Measurements from ENCODE around the gene PLK5. TPM values are rescaled to one million over a fixed set of nuclear protein-coding genes. Genes with fewer than 3 reads are reported as not detected.

PLK5 gene
- total RNA-seq, 2 donors from 2014 or later: not detected

DNA sequence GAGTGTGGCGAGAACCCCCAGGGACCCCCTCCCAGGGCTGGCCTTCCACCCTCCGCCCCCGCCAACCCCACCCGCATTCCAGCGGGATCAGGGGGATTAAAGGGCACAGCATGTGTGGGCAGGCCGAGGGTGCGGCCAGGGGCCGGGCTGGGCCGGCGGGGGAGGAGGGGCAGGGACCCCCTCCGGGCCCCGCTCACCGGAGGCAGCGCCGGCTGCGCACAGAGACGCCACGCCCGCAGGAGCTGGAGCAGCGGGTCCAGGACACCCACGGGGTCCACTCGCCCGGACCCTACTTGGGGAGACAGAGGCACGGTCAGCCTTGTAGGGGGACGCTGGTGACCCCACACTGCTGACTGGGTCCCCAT lies 13.5 kb upstream of the PLK5 start:
- Histone ChIP-seq H3K4me1 (no peaks in the 10 kb centered on the region), H3K4me3 (no peak overlapping the region), H3K27ac (no peak overlapping the region), H3K9me3 (no peaks in the 10 kb centered on the region), H3K9ac (ENCODE audit: low read depth in 2 of 2, low read length in 2 of 2) (peak overlapping the region in 1 of 2 donors; percentile 12), H3K36me3 (no peaks in the 10 kb centered on the region), H3K27me3 (peaks cover 4% of the 10 kb centered on the region)
- no peak for DNase-seq
- TF ChIP-seq, protein P1, sequence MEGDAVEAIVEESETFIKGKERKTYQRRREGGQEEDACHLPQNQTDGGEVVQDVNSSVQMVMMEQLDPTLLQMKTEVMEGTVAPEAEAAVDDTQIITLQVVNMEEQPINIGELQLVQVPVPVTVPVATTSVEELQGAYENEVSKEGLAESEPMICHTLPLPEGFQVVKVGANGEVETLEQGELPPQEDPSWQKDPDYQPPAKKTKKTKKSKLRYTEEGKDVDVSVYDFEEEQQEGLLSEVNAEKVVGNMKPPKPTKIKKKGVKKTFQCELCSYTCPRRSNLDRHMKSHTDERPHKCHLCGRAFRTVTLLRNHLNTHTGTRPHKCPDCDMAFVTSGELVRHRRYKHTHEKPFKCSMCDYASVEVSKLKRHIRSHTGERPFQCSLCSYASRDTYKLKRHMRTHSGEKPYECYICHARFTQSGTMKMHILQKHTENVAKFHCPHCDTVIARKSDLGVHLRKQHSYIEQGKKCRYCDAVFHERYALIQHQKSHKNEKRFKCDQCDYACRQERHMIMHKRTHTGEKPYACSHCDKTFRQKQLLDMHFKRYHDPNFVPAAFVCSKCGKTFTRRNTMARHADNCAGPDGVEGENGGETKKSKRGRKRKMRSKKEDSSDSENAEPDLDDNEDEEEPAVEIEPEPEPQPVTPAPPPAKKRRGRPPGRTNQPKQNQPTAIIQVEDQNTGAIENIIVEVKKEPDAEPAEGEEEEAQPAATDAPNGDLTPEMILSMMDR (IDR thresholded peaks at IDR 0.05): no peak
- intact Hi-C loops (cut with DNase I): loop anchor here (10.0 kb wide), 1 partner anchor 226 kb away; the partner anchor contains the start of gene EFNA2

DNA sequence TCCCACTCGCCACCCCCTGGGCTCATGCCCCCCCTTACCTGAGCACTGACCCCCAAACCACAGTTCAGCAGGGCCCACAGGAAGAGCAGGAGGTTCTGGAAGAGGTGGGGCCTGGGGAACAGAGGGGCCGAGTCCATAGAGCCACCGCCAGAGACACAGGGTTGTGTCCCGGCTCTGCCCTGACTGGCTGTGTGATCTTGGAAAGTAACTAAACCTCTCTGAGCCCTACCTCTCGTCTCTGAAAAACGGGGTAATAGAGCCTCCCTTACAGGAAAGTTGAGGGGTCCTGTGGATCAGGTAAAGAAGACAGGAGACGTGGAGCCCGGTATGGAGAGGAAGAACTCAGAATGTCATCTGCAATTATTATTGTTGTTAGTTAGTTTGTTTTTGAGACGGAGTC lies 13.1 kb upstream of the PLK5 start:
- Histone ChIP-seq H3K4me3 (no peak overlapping the region), H3K36me3 (no peaks in the 10 kb centered on the region), H3K27me3 (peaks cover 4% of the 10 kb centered on the region), H3K9ac (ENCODE audit: low read depth in 2 of 2, low read length in 2 of 2) (peak overlapping the region in 1 of 2 donors; percentile 12), H3K9me3 (no peaks in the 10 kb centered on the region), H3K27ac (no peak overlapping the region), H3K4me1 (no peaks in the 10 kb centered on the region)
- intact Hi-C loops (cut with DNase I): loop anchor here (10.0 kb wide), 1 partner anchor 226 kb away; the partner anchor contains the start of gene EFNA2
- TF ChIP-seq, protein P1 (IDR thresholded peaks at IDR 0.05): no peak
- no peak for DNase-seq

DNA sequence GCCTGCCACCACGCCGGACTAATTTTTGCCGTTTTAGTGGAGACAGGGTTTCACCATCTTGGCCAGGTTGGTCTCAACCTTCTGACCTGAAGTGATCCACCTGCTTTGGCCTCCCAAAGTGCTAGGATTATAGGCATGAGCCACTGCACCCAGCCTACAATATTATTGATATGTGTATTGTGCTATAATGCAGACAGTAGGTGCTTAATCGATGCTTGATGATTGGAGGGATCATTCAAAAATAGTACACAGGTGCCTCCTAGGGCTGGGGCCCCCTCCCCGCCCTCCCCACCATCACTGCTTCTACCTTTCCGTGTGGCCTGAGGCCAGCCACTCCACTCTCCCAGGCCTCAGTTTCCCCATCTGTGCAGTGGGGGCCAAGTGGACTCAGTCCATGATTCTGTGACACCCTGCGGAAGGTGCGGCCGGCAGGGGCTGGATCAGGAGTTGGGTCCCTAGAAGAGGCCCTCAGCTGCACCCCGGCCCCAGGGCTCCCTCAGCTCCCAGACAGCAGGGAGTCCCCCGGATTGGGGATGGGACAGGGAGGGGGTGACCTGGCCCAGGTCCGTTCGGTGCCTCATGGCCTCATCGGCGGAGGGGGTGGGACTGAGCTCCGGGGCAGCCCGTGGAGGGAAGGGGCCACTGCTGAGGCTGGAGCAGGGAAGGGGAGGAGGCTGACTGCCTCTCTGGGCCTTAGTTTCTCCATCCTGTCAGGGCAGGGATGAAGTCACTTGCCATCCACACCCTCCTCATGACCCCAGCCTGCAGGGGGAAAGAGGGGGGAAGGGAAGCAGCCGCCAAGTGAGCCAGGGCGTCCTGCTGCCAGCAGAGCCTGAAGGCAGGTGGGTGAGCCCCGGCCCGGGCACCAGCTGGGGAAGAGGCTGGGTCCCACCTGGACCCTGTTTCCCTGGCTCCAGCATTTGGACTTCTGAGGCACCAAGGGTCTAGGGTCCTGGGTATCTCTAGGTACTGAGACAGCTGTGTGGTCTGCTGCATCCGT lies 12.3 kb upstream of the PLK5 start:
- TF ChIP-seq, protein P1 (IDR thresholded peaks at IDR 0.05): no peak
- intact Hi-C loops (cut with DNase I): loop anchor here (10.0 kb wide), 1 partner anchor 227 kb away; the partner anchor contains the start of gene EFNA2
- Histone ChIP-seq H3K4me1 (no peaks in the 10 kb centered on the region), H3K27ac (no peak overlapping the region), H3K9me3 (no peaks in the 10 kb centered on the region), H3K9ac (ENCODE audit: low read depth in 2 of 2, low read length in 2 of 2) (no peak overlapping the region), H3K4me3 (no peak overlapping the region), H3K36me3 (no peaks in the 10 kb centered on the region), H3K27me3 (peaks cover 4% of the 10 kb centered on the region)
- no peak for DNase-seq

DNA sequence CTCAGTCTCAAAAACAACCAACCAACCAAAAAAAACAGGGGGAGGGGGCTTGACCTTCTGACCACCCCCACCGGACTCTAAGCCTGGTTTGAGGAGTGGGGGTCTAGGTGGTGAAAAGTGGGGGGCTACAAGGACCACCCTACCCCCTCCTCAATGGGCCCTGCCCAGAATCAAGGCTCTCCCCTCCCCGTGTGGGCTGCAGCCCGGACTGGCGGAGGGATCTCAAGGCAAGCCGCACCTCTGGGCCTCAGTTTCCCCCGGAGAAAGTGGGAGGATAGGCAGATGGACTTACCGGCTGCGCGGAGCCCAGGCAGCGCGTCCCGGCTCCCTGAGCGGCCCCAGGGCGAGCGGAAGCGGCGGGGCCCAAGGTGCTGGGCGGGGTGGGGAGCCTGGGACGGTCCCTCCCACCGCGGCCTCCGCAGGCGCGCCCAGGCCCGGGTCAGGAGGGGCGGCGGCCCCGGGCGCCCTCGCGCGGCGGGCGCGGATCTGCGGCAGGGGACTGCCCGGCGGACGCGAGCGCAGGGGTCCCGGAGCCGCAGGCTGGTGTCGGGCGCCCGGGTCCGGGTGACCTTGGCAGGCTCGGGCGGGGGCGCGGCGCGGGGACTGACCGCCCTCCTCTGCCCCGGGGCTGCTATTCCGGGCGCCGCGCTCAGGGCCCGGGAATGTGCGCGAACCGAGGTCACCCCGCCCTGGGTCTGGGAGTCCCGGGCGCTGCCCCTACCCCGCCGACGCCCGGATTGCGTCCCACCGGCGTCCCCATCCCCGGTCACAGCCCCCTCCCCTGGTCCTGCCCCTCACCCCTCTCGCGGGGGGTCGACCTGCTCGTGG lies 11.0 kb upstream of the PLK5 start, which contains the start of gene ADAMTSL5:
TSS of gene ADAMTSL5 (minus strand) at position 349 of the 828 bp plus-strand sequence. CDS start 2,076 bp downstream, outside the sequence.
- TF ChIP-seq, protein P1 (IDR thresholded peaks at IDR 0.05): no peak
- peak; percentile 82 for DNase-seq
- Histone ChIP-seq H3K4me3 (peak within 1 kb of the TSS; percentile 59), H3K4me1 (no peaks in the 10 kb centered on the region), H3K27me3 (peaks cover 4% of the 10 kb centered on the region), H3K9me3 (no peaks in the 10 kb centered on the region), H3K27ac (no peak within 1 kb of the TSS), H3K9ac (ENCODE audit: low read depth in 2 of 2, low read length in 2 of 2) (peak within 1 kb of the TSS; percentile 46 to 84), H3K36me3 (no peaks in the 10 kb centered on the region)
- intact Hi-C loops (cut with DNase I): loop anchor here (10.0 kb wide), 1 partner anchor 228 kb away; the partner anchor contains the start of gene EFNA2
